OCI-LY3 (cell line): ENCODE data around the gene PSME2.

ENCODE experiments used
- H2AFZ ChIP-seq: fragments of 200-600, 300-600 bp; shearing (Covaris generic); 2 replicates; pipeline ENCODE4 v1.6.0; 2014; ENCODE audit warnings: antibody characterized with exemption, low read depth, low read length
- H3K27ac ChIP-seq: fragments of 200-600, 300-600 bp; sonication (generic); 2 replicates; pipeline ENCODE4 v1.5.1; 2014; ENCODE audit warnings: mild to moderate bottlenecking, low read length, moderate library complexity, mixed read lengths
- H3K27me3 ChIP-seq: fragments of 200-600, 300-600 bp; sonication (generic); 2 replicates; pipeline ENCODE4 v1.6.1; 2014; ENCODE audit warnings: low read depth, low read length, mixed read lengths
- H3K36me3 ChIP-seq: fragments of 200-600, 300-600 bp; sonication (generic); replicated peaks from 2 replicates; pipeline ENCODE3; 2014; ENCODE audit warnings: low read depth, low read length, mixed read lengths
- H3K4me1 ChIP-seq: fragments of 300-600, 200-600 bp; sonication (generic); 2 replicates; pipeline ENCODE4 v1.6.1; 2014; ENCODE audit warnings: low read length, mixed read lengths
- H3K4me2 ChIP-seq: fragments of 200-600, 300-600 bp; sonication (generic); 2 replicates; pipeline ENCODE4 v1.6.1; 2014; ENCODE audit warnings: low read length, mixed read lengths
- H3K4me3 ChIP-seq: fragments of 300-600, 200-600 bp; sonication (generic); 2 replicates; pipeline ENCODE4 v1.5.1; 2014; ENCODE audit warnings: antibody characterized with exemption, mild to moderate bottlenecking, low read length, moderate library complexity
- H3K79me2 ChIP-seq: fragments of 300-600, 200-600 bp; shearing (Covaris generic); 2 replicates; pipeline ENCODE4 v1.6.1; 2014; ENCODE audit warnings: mild to moderate bottlenecking, low read length, mixed read lengths
- H3K9ac ChIP-seq: fragments of 300-600, 200-600 bp; shearing (Covaris generic); 2 replicates; pipeline ENCODE4 v1.6.0; 2014; ENCODE audit warnings: mild to moderate bottlenecking, low read length, moderate library complexity
- H3K9me3 ChIP-seq: fragments of 200-600, 300-600 bp; shearing (Covaris generic); 2 replicates; pipeline ENCODE4 v1.6.1; 2014; ENCODE audit warnings: low read length, mixed read lengths; ENCODE audit not compliant: insufficient read depth
- H4K20me1 ChIP-seq: fragments of 200-600, 300-600 bp; sonication (generic); 2 replicates; pipeline ENCODE4 v1.6.1; 2016; ENCODE audit warnings: low read length, mixed read lengths; ENCODE audit not compliant: insufficient read depth
- CTCF ChIP-seq: fragments of 200-600, 300-600 bp; sonication (generic); IDR thresholded peaks from 2 replicates; pipeline ENCODE4 v1.5.1; 2014; ENCODE audit warnings: antibody characterized with exemption, low read length, low read depth
- EZH2phosphoT487 ChIP-seq: fragments of 200-600 bp; shearing (Covaris generic); IDR thresholded peaks from 2 replicates; pipeline ENCODE4 v1.6.1; 2018; ENCODE audit warnings: antibody characterized with exemption, mixed run types, low read depth

Gene PSME2

GRCh38 chr14:24165785-24166184 is 19.4 kb upstream of the PSME2 start:
- Histone ChIP-seq H3K27ac (no peak overlapping the region), H2AFZ (no peak overlapping the region), H4K20me1 (no peaks in the 10 kb centered on the region), H3K4me1 (peaks cover 8% of the 10 kb centered on the region), H3K4me3 (no peak overlapping the region), H3K27me3 (no peaks in the 10 kb centered on the region), H3K36me3 (peaks cover 45% of the 10 kb centered on the region), H3K4me2 (no peak overlapping the region), H3K79me2 (peaks cover 20% of the 10 kb centered on the region), H3K9me3 (no peaks in the 10 kb centered on the region), H3K9ac (no peak overlapping the region)
- TF ChIP-seq CTCF (no peak), EZH2phosphoT487 (no peak)

- Histone ChIP-seq H4K20me1 (no peaks in the 10 kb centered on the region), H3K79me2 (peaks cover 20% of the 10 kb centered on the region), H2AFZ (no peak overlapping the region), H3K27ac (no peak overlapping the region), H3K9me3 (no peaks in the 10 kb centered on the region), H3K27me3 (no peaks in the 10 kb centered on the region), H3K4me1 (peaks cover 15% of the 10 kb centered on the region), H3K36me3 (peaks cover 45% of the 10 kb centered on the region), H3K4me3 (no peak overlapping the region), H3K4me2 (no peak overlapping the region), H3K9ac (no peak overlapping the region)
- TF ChIP-seq EZH2phosphoT487 (no peak), CTCF (no peak)
Observed at GRCh38 chr14:24164518-24164991, 18.1 kb upstream of the PSME2 start.

- no peak for TF ChIP-seq CTCF
- no peak overlapping the region for H2AFZ ChIP-seq
- H3K36me3 ChIP-seq = peaks cover 53% of the 10 kb centered on the region
- peaks cover 15% of the 10 kb centered on the region for H3K4me1 ChIP-seq
- no peaks in the 10 kb centered on the region for H3K9me3 ChIP-seq
- peak overlapping the region; percentile 90 for H3K9ac ChIP-seq
- H4K20me1 ChIP-seq = no peaks in the 10 kb centered on the region
- H3K27me3 ChIP-seq = no peaks in the 10 kb centered on the region
- H3K4me2 ChIP-seq = peak overlapping the region; percentile 85
- peak overlapping the region; percentile 83 for H3K27ac ChIP-seq
- H3K79me2 ChIP-seq = peaks cover 20% of the 10 kb centered on the region
- peak overlapping the region; percentile 80 for H3K4me3 ChIP-seq
Observed at GRCh38 chr14:24162093-24162492, 15.7 kb upstream of the PSME2 start.

GRCh38 chr14:24160850-24161804 is 14.7 kb upstream of the PSME2 start, which contains the start of gene IRF9:
TSS of gene IRF9 (plus strand) at chr14:24161265. CDS start at chr14:24162145, 880 bp downstream.
- H3K27me3 ChIP-seq = no peaks in the 10 kb centered on the region
- TF ChIP-seq CTCF (peak; percentile 91), EZH2phosphoT487 (no peak)
- peak within 1 kb of the TSS; percentile 83 for H3K27ac ChIP-seq
- no peak within 1 kb of the TSS; the same call in 1 of the 2 replicates for H2AFZ ChIP-seq
- H4K20me1 ChIP-seq = no peaks in the 10 kb centered on the region
- H3K9me3 ChIP-seq = no peaks in the 10 kb centered on the region
- peaks cover 15% of the 10 kb centered on the region for H3K4me1 ChIP-seq
- peak within 1 kb of the TSS; percentile 85 for H3K4me2 ChIP-seq
- peak within 1 kb of the TSS; percentile 90 for H3K9ac ChIP-seq
- peak within 1 kb of the TSS; percentile 80 for H3K4me3 ChIP-seq
- H3K36me3 ChIP-seq = peaks cover 54% of the 10 kb centered on the region
- H3K79me2 ChIP-seq = peaks cover 20% of the 10 kb centered on the region
